GM21367 (cell line): ENCODE results near the gene CDK11B.
"Not testable (repeated sequence)": the region's sequence is repeated elsewhere in the genome, so short reads cannot be mapped to it uniquely, and the experiment has no call there.

Source experiments
- ATAC-seq: cut with Tn5 transposase; IDR thresholded peaks from one replicate; pipeline ENCODE4 v1.9.1; 2021; ENCODE audit not compliant: unreplicated experiment

Gene CDK11B

DNA sequence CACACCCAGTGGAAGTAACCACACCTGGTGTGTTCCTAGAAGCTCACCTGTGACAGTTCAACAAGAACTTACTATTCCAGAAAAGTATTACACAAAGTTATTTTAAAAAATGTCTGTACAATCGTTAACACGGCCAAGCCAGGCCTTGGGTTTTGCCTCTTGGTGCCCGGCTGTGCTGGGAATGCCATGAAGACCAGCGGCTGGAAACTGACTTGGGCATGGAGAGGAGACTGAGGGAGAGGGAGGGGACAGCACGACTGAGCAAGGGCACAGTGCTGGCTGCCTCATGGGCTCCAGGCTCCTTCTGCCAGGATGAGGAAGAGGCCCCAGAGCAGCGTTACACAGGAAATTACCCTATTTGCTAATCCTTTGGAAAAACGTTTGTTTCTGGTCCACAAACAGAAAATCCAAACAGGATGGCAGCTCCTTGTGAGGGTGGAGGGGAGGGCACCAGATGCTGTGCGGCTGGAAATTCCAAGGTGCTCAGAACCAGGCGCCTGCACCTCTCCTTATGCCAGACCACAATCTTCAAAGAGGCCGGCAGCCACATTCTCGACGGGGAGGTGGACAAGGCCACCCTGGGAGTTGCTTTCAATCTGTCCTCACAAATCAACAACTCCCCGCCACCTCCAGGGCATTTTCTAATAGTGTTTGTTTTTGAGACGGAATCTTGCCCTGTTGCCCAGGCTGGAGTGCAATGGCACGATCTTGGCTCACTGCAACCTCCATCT, 4.2 kb upstream of the CDK11B start:
- not testable (repeated sequence) for ATAC-seq

- ATAC-seq: not testable (repeated sequence)
These were observed 3.6 kb upstream of the CDK11B start for GRCh38 chr1:1662392-1662791.

- ATAC-seq: not testable (repeated sequence)
These were observed 10.5 kb downstream of the CDK11B start for GRCh38 chr1:1648265-1648664.

- ATAC-seq: not testable (repeated sequence)
These were observed 11.1 kb downstream of the CDK11B start for GRCh38 chr1:1647567-1648241.

- not testable (repeated sequence) for ATAC-seq
These were observed 12.5 kb downstream of the CDK11B start for GRCh38 chr1:1646326-1646725.

DNA sequence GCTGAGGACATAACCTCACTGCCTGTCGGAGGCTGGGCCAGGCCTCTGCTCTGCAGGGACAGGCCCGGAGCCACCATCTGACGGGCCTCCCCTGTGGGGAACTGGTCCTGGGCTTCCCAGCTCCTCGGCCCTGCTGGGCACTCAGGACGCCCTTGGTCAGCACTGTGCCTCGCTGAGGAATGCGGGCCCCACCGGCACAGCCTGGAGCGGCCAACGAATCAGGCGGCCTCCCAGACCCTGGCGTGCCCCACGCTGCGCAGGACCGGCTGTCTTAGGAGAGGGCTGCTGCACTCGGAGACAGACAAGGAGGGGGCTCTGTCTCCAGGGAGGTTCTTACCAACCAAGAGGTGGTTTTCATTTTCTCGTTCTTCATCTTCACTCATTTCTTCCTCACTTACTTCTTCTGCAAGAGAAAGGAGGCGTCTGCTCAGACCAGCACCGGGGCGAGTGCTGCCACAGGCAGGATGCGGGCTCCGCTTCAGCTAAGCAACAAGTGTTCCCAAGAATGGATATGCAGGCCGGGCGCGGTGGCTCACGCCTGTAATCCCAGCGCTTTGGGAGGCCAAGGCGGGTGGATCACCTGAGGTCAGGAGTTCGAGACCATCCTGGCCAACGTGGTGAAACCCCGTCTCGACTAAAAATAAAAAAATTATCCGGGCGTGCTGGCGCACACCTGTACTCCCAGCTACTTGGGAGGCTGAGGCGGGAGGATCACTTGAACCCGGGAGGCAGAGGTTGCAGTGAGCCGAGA, 17.9 kb downstream of the CDK11B start:
- not testable (repeated sequence) for ATAC-seq

DNA sequence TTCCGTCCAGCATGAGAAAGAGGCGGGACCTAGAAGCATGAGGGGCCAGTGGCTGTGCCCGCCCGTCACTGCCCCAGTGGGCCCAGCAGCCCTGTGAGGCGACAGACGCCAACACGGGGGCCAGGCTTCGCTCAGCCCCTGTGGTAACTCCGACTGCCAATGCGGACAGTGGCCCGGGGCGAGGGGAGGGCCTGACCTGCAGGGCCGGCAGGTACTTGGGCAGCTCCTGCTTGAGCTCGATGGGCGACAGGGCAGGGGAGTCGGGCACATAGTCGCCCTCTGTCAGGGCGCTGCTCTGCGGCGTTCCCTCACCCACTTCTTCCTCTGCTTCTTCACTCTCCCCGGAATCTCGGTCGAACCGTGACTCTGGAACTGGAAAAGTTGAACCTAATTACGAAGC, 18.7 kb downstream of the CDK11B start:
- not testable (repeated sequence) for ATAC-seq

- not testable (repeated sequence) for ATAC-seq
These were observed 19.4 kb downstream of the CDK11B start for GRCh38 chr1:1639368-1639767.

- not testable (repeated sequence) for ATAC-seq
These were observed 20.3 kb downstream of the CDK11B start for GRCh38 chr1:1638528-1638927.

GRCh38 chr1:1637479-1637875, 21.3 kb downstream of the CDK11B start:
- not testable (repeated sequence) for ATAC-seq

- ATAC-seq: not testable (repeated sequence)
These were observed 22.0 kb downstream of the CDK11B start for GRCh38 chr1:1636621-1637478.

GRCh38 chr1:1634613-1635012, 24.2 kb downstream of the CDK11B start:
- not testable (repeated sequence) for ATAC-seq

- not testable (repeated sequence) for ATAC-seq
These were observed 25.4 kb downstream of the CDK11B start for GRCh38 chr1:1633409-1633808.

- no peak for ATAC-seq
These were observed 26.9 kb downstream of the CDK11B start, which contains the start of gene MMP23B for GRCh38 chr1:1631782-1632420. Gene MMP23B (plus strand): TSS chr1:1632173. CDS start chr1:1632219, 46 bp downstream.

GRCh38 chr1:1630965-1631781, 27.6 kb downstream of the CDK11B start:
- no peak for ATAC-seq

DNA sequence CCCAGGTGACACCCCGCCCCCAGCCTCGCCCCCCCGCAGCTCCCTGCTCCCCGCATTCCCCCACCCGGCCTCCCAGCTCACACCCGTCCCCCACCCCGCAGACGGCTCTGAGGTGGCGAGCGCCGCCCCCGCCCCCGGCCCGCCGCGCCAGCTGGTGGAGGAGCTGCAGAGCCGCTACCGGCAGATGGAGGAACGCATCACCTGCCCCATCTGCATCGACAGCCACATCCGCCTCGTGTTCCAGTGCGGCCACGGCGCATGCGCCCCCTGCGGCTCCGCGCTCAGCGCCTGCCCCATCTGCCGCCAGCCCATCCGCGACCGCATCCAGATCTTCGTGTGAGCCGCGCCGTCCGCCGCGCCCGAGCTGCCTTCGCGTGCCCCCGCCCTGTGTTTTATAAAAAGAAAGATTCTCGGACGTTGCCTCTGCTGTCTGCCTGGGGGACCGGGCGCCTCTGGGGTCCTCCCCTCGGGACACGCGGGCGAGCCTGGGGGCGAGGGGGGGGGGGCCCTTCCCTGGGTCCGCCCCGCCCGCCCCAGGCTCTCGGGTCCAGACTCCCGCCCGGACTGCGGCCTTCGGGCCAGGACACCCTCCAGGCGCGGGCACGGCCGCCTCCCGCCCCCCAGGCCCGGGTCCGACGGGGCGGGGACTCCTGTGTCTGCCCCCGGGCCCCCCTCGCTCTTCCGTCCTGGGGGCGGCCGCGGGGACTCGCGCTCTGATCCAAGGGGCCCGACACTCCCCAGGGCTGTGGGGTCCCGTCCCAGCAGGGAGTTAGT, 28.4 kb downstream of the CDK11B start:
- ATAC-seq: no peak

DNA sequence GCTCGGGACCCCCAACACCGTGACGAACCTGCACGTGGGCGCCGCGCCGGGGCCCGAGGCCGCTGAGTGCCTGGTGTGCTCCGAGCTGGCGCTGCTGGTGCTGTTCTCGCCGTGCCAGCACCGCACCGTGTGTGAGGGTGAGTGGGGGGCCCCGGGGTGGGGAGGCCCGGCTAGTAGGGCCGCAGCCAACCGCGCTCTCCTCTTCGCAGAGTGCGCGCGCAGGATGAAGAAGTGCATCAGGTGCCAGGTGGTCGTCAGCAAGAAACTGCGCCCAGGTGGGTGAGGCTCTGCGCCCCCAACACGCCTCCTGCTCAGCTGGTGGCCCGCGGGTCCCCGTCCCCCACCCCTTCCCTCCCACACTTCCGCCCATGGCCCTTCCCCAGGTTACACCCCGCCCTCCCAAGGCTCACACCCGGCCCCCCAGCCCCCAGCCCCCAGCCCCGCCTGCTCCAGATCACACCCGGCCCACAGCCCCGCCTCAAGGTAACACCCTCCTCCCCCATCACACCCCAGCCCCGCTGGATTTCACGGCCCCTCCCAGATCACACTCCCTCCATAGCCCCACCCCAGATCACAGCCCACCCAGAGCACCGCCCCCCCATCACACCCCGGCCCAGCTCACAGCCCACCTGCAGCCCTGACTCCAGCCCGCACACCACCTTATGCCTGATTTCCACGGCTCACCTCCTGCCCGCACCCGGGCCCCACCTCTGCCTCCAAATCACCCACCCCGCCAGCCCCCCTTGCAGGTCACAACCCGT, 29.2 kb downstream of the CDK11B start:
- ATAC-seq: no peak
